Stimulated activated CD8-positive, alpha-beta memory T cell treated with anti-CD3 and anti-CD28 coated beads, Interleukin-4, amount 100 ng/mL, for 24 hours (primary cell): ENCODE data around the gene WDR75.

Source experiments
- DNase-seq: peaks from one replicate; pipeline ENCODE4 v3.0.0-alpha.2; 2020; ENCODE audit warnings: low read depth

The WDR75 gene

DNA sequence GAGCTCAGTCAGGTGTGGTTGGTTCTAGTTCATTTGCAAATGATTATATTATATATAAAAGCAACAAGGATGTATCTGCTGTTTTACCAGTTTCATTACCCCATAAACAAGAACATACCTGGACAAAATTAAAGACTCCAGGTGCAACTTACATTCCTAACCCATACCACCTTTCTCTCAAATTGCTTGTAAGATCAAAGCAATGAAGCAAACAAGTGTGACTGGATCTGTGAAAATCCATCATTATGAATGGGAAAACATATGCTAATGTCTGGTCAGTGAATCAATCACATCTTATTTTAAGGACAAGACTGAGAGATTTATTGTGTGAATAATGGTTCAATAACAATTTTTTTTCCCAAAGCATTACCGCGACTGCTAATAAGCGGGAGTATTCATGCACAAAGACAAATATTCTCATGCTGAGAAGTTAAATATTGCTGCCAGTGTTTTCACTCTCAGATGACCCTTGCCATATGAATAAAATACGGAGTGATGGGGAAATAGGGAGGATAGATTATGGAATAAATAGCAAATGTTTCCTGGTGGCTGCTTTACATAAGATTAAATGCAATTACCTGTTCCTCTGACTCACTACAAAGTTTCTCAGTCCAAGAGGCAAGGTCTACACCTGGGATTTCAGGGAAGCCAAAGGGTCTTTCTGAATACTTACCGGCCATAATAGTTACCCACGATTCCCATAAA is 59.3 kb downstream of the WDR75 start:
- DNase-seq = no peak

DNA sequence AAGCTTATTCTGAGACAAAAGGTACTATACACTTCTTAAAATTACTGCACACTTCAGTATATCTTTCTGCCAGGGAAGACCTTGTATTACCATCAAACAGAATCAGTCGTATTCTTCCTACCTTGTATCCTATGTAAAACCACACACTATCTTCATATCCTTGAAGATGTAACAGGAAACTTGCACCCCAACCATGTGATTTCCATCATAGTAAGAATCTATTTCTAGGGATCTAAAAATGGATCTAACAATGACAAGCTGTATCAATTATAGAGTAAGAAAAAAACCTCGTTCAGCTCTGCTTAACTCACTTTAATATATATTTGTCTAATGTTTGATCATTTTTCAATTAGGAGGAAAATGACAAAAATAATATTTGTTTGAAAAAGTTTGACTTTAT is 60.2 kb downstream of the WDR75 start:
- no peak for DNase-seq

DNA sequence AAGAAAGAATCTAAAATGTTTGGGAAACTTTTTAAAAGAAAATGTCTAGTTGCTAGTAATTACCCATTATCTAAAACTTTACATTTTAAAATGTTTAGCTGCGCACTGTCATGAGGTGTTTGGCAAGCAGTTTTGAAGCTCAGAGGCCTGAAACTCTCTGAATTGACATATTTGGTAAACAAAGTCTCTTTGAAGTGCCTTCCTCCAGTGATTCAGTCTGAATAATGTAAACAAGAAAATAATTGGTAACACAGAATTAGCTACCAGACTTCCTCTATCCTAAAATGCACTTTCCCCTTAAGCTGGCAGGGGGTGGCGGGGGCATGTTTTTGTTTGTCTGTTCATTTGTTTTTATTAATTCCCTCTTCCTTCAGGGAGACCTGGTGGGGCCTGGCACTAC is 61.4 kb downstream of the WDR75 start:
- DNase-seq = no peak

DNA sequence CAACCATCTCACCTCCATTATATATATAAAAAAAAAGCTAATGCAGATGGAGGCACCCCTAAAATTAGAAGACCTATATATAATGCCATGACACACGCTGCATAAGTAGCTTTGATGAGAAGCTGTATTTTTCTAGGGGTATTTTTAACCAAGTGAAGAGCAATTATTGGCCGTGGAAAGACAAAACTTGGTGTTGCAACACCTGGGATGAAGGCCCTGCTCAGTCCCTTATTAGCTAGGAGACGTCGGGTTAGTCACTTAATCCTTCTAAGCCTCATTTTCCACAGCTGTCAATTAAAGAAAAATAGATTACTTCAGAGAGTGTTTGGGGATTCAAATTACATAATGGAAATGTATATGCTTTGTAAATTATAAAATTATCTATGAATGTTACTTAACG is 63.0 kb downstream of the WDR75 start:
- DNase-seq = no peak

DNA sequence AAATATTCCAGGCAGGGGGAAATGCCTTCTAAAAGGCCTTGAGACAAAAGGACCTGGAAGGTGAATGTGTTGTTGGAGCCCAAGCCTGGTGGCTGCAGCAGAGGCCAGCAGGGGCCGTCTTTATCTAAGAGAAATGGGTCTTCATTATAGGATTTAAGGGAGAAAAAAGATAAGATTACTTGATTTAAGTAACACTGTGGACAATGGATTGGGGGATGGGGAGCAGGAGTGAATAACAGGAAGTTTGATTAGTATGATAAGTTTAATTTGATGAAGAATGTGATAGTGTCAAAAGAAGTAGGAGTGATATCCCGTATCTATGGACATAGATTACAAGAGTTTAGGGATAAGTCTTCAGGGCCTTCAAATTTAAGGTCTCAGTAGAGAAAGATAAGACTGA is 64.2 kb downstream of the WDR75 start:
- no peak for DNase-seq

DNA sequence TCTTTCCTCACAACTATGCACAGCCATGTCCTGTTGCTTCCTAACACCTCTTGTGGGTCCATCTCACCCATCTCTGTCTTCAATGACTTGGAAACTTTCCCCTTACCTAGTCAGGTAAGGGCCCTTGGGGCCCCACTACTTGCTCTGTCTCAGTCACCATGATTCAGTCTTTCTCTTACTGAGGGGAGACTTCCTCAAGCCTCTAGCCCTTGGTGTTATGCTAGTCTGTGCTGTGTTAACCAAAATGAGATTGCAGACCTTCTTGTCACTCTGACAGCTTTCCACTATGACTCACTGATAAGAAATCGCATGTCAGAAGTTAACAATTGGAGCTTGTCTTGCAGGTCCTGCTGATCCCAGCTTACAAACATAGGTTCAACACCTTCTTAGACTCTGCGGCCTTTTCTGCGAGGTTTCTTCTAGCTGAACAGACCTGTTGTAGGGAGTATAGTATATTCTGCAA is 65.3 kb downstream of the WDR75 start:
- no peak for DNase-seq

DNA sequence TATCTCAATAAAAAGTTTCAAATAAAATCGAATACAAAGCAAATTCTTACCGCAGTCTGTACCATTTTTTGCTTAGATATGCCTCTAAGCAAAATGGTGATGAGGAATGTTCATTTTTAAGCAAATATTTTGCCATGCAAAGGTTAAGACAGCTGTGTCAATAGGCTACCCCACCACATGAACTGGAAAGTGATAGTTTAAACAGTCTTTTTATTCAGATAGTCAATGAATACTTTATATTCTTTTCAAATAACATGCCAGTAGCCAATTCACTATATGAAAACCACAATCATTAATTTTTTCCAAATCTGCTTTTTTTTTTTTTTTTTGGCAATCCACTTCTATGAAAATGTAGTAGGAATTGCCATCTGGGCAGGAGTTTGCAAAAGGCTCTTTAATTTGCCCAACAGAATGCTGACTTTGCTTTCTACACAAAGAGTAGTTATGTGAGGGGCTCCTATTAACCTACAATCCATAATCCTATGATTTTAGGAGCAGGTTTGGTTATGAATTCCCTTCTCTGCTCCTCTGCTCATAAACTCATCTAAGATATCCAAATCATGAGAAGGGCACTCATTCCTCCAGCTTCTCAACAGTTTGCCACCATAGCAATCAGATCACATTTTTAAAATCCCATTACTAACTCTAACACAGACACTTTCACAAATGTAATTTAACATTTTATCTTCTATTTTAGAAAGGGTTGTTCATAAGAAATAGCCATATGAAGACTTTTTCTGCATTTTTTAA is 70.1 kb downstream of the WDR75 start:
- DNase-seq = no peak

DNA sequence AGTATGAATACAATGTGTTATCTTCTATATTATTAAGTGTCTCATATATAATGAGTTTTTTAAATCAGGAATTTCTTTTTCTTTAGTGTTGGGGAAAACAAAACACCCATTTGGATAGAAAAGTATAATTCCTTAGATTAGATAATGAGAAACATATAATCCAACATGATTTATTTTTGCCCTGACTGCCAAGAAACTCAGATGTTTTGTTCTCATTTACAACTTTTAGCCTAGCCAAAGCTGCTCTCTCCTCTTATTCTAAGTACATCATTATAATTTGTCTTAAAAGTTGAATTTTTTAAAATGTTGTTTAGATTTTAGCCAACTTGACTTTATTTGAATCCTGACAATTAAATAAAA is 70.7 kb downstream of the WDR75 start:
- DNase-seq = no peak

DNA sequence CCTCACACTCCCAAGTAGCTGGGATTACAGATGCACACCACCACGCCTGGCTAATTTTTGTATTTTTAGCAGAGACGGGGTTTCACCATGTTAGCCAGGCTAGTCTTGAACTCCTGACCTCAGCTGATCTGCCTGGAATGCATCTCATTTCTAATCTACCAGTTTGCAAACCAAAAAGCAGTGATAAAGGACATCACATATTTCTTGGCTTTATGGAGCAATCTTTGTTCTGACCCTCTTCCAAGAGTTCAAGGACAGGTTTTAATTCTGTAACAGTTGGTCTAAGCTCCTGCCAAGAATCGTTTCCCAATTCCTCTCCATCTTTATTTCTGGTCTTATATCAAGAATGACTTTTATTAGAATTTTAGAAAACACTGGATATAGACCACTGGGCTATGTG is 71.6 kb downstream of the WDR75 start:
- DNase-seq = no peak

DNA sequence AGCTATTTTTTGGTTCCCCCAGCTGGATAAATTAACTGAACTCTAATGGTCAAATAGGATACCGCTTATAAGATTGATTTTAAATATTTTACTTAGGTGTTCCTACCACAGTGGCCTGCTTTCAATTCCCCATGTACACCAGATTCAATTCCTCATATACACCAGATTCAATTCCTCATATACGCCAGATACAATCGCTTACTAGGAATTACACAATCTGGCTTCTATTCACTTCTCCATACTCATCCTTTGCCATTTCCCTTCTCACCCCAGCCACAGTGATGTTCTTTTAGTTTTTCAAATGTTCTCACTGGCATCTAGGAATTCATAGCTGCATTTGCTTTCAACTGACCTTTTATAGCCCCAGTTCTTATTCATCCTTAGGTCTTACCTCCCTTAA is 72.8 kb downstream of the WDR75 start:
- no peak for DNase-seq

DNA sequence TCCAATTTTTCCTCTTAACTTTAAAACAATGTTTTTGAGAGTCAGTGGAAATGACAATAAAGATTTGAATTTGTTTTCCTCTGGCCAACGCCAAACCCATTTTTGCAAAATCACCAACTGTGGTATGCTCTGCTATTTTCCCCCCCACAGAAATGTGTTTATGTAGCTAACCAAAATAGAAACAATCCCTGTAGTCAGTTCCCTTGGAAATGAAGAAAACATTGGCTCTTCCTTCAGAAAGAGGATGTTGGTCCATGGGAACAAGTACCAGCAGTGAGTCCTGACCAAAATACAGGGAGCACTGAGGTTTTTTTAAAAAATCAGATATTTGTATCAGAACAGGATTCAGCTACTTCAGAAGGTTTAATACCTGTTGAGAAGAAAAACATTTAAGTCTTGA is 74.0 kb downstream of the WDR75 start:
- no peak for DNase-seq

DNA sequence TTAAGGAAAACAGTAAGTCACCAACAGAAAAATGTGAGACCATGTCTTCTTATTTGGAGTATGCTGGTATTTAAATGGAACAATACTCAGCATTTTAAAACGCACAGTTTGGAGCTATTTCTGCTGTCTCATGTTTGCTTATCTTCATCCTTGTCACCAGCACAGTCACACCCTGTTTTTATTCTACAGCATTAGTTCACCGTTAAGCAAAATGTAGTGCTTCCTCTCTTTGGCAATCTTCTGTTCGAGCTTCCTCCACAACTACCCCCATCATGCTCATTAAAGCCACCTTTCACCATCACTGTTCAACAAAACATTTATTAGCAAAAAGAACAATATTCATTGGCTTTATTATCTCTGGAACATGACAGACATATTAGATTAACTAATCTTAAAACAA is 75.3 kb downstream of the WDR75 start:
- no peak for DNase-seq

DNA sequence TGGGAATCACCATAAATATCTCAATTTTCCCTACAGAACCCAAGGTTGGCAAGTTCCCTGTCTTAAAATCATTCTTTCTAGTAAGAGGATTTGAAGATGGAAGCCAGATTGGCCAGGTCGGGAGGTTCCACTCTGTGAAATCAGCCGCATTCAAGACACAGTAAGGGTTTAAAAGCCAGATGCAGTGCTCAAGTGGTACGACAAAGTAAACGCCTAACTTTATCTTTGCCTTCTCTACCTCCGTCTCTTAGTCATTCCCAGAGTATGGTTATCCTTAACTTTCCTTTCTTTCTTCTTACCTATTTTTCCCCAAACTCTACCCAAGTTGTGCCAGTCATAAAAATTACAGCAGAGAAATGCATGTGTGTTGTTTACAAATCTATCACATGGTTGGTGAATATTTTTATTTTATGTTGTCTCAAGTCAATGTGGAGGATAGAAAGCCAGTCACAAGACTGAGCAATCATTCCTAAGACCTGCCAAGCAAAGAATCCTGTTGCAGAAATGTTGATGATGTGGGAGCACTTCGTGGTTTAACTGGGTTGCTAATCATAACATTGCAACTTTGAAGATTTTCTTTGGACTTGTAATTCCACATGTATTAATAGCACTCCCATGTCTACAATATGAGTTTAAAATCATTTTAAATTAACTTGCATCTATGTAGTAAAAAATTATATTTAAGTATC is 76.7 kb downstream of the WDR75 start:
- DNase-seq = no peak

DNA sequence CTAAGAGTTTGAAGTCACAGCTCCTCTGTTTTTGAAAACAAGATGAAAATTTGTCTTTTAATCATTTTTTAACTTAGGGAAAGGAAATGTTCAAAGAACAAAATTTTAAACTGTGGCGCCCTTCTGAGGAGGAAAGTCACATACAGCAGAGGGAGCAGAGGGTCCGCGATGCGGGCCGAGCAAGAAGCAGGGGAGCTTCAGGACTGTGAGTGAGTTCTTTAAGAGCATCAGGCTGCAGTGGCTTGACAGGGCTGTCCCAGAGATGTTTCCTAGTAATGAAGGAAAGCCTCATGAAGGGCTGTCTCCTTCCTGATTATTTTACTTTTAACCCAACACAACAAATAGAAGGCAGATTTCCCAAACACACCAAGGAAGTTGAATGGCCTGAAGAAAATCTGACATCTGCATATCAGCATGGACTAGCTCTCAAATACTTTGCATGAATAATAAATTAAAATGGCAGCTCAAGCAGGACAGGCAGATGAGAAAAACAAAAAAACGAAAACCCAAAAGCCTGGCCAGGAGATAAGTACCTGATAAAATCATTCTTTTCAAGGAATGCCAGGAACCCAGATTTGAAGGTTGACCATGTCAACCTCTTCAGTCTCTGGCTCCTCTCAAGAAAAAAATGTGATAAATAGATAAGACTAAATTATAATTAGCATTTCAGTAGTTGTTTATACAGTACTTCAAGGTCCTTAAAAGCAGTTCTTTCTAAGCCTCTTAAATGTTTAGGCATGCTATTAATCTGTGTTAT is 78.5 kb downstream of the WDR75 start:
- DNase-seq = no peak

DNA sequence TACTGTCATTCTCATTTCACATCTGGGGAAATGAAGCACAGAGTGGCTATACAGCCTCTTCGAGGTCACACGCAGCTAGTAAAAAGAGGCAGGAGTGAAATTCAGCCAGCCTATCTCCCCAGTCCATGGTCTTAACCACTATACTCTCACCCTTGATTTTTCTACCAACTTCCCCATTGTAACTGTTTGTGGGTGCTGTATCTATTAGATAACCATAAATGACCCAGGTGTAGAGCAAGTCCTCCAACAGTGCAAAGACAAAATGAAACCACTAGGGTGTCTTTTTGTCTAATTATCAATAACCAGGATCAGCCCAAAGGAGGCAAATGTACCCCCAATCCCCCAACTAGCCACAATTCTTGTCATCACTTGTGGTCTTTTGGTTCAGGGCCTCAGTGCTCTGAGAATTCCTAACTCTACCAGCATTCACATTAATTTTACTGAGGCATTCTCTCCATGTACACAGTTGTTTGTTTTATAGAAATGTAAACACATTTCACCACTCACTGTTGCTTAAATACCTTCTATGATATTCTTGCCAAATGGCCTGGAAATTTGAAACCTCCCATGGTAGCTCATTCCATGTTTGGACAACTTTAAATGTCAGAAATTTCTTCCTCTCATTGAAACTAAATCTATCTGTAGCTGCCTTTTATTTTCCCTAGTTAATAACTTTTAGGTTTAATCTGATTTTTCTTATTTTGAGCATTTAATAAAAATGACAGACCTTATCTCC is 80.6 kb downstream of the WDR75 start:
- no peak for DNase-seq

DNA sequence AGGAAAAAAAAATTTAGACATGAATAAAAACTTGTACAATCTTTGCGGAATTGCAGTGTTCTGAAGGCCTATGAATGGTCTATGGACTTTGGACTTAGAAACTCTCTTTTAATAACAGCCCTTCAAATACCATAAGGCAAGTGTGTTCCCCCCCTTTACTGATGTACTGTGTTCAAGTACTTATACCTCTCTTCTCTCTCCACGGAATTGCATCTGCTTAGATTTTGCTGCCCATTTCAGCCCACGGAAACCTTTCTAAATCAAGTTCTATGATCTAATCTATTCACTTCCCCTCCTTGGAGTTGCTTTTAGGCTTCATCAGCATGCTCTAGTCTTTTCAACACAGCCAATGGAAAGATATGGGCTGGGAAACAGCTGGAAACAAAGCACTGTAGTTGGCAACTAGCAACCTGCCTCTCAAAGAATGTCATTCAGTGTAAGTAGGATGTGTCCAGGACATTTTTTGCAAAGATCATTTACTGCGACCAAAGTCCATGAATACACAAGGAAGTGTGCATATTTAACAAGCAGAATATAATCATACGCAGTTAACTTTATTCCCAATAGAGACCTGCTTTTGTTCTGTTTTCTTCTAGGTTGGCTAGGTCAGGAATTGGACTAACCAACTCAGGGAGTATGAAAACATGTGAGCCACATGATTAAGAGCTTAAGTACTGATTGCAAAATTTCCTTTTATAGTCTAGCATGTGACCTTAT is 81.3 kb downstream of the WDR75 start:
- DNase-seq = no peak

DNA sequence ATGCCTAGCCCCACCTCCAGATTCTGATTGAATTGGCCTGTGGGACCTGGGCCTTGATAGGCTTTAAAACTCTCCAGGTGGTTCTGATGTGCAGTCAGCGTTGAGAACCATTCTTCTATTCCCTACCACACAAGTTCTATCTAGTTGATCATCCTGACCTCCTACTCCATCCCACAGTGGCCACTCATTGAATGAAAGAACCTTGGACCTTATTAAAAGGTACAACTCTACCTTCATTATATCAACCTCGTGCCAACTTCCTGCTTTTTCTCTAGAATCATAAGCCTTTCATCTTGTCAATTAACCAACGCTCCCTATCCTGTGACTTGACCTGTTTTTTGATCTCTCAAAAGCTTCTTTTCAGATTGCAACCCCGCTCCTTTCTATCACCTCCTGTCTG is 83.5 kb downstream of the WDR75 start:
- no peak for DNase-seq
